Fibroblast of villous mesenchyme (primary cell): ENCODE data around the gene ZNF684. TPM values are rescaled to one million over a fixed set of nuclear protein-coding genes. Genes with fewer than 3 reads are reported as not detected.
"Not testable (repeated sequence)": the region's sequence is repeated elsewhere in the genome, so short reads cannot be mapped to it uniquely, and the experiment has no call there.

Experiments used
- DNase-seq: peaks from one replicate; pipeline ENCODE4 v3.0.0-alpha.2; 2010; ENCODE audit warnings: low read depth
- H3K4me3 ChIP-seq: 2 replicates; pipeline ENCODE4 v1.5.1; 2011; ENCODE audit warnings: low read depth, mild to moderate bottlenecking, low read length
- CTCF ChIP-seq: IDR thresholded peaks from 2 replicates; pipeline ENCODE4 v1.5.1; 2012; ENCODE audit warnings: low read depth, mild to moderate bottlenecking, low read length; ENCODE audit not compliant: insufficient read depth
- total RNA-seq: library from RNA; depleted of rRNA; stranded (reverse); fragments of >200 nt; gene quantifications from 2 replicates; pipeline ENCODE4 v1.2.3, GENCODE V29; 2012

The ZNF684 gene
- total RNA-seq, 1 donor = 3.5 TPM

- no peak for TF ChIP-seq CTCF
- no peak for DNase-seq
- H3K4me3 ChIP-seq = peak overlapping the region; percentile 79
Observed at GRCh38 chr1:40532062-40532389, 589 bp downstream of the ZNF684 start.

- peak; percentile 79 for TF ChIP-seq CTCF
- H3K4me3 ChIP-seq = no peak overlapping the region
- DNase-seq = peak; percentile 48
Observed at GRCh38 chr1:40532844-40533424, 1.5 kb downstream of the ZNF684 start.

- no peak for TF ChIP-seq CTCF
- no peak overlapping the region for H3K4me3 ChIP-seq
Observed at GRCh38 chr1:40534589-40534988, 3.2 kb downstream of the ZNF684 start.

GRCh38 chr1:40535732-40536131 lies 4.3 kb downstream of the ZNF684 start:
- DNase-seq = peak; percentile 10
- no peak overlapping the region for H3K4me3 ChIP-seq
- no peak for TF ChIP-seq CTCF

More at GRCh38 chr1:40534589-40534988, 3.2 kb downstream of the ZNF684 start:
- DNase-seq = no peak

GRCh38 chr1:40539338-40539737 lies 7.9 kb downstream of the ZNF684 start:
- no peak for TF ChIP-seq CTCF
- DNase-seq = no peak

GRCh38 chr1:40546957-40547356 lies 15.5 kb downstream of the ZNF684 start:
- TF ChIP-seq CTCF = no peak
- no peak for DNase-seq
- no peak overlapping the region for H3K4me3 ChIP-seq

More at GRCh38 chr1:40539338-40539737, 7.9 kb downstream of the ZNF684 start:
- no peak overlapping the region for H3K4me3 ChIP-seq

GRCh38 chr1:40553017-40553416 lies 21.6 kb downstream of the ZNF684 start:
- no peak for TF ChIP-seq CTCF
- no peak overlapping the region for H3K4me3 ChIP-seq
- DNase-seq = no peak

GRCh38 chr1:40554807-40555206 lies 23.4 kb downstream of the ZNF684 start:
- H3K4me3 ChIP-seq, DNase-seq: not testable (repeated sequence)
